NCI-H69 (cell line): ENCODE data around the gene MXRA8.
A peak's percentile ranks its signal among the peaks of the same experiment; 100 is the strongest.

Source experiments
- DNase-seq: peaks from one replicate; lab custom pipeline; 2025; lab: John Stamatoyannopoulos, UW

MXRA8 gene

DNA sequence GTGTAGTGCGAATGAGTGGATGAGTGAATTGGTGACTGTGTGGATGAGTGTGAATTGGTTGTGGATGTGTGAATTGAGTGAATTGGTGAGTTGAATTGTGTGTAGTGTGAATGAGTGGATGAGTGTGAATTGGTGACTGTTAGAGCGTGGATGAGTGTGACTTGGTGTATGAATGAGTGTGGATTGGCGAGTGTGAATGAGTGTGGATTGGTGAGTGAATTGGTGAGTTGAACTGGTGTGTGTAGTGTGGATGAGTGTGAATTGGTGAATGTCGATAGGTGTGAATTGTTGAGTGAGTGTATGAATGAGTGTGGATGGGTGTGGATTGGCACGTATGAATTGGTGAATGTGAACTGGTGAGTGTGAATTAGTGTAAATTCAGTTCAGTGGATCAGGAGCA is 9.0 kb upstream of the MXRA8 start:
- DNase-seq = no peak

- DNase-seq = no peak
These were observed 8.3 kb upstream of the MXRA8 start for GRCh38 chr1:1366699-1367066.

GRCh38 chr1:1365875-1366698 is 7.7 kb upstream of the MXRA8 start:
- DNase-seq = no peak

DNA sequence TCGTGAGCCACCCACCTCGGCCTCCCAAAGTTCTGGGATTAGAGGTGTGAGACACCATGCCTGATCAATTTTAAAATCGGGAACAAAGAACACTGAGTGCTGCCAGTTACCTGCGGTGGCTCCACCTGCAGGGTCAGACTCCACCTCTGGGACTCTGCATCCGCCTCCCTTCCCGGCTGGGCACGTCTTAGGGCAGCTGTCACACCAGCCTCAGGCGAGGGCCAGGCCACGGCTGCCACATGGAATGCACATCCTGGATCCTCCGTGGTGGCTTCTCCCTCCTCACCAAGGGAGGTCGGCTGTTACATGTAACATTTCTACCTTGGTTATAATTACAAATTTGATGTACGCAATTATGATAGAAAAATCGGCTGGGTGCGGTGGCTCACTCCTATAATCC is 5.9 kb upstream of the MXRA8 start:
- DNase-seq = peak; percentile 49

- no peak for DNase-seq
These were observed 3.6 kb upstream of the MXRA8 start for GRCh38 chr1:1361982-1362423.

DNA sequence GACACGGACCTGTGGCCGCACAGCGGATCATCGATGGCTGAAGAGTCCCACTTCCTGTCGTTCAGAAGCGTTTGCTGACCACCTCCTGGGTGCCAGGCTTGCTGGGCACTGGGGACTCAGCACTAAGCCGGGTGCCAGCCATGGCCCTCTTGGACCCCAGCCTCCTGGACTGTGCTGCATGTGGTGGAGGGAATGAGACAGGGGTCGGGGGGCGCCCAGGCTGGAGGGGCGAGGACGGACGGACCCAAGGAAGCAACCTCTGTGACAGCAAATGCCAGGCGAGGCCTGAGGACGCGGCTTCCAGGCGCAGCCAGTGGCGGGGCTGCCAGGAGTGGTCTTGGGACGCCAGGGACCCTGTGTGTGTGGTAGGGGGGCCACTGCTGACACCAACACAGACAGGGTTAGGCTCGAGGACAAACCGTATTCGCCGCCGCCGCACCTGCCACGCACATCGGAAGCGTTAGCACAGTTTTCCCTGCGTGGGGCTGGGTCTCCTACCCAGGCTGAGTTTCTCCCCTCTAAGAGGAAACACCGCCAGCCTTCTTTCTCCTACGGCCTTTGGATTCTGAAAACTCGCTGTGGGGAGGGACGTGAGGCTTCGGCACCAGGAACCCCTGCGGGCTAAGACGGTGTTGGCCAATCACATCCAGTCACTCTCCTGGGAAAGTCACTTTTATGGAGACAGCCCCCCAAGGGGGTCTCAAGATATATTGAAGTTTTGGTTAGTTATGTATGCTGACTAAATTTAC is 3.1 kb upstream of the MXRA8 start:
- DNase-seq = no peak

DNA sequence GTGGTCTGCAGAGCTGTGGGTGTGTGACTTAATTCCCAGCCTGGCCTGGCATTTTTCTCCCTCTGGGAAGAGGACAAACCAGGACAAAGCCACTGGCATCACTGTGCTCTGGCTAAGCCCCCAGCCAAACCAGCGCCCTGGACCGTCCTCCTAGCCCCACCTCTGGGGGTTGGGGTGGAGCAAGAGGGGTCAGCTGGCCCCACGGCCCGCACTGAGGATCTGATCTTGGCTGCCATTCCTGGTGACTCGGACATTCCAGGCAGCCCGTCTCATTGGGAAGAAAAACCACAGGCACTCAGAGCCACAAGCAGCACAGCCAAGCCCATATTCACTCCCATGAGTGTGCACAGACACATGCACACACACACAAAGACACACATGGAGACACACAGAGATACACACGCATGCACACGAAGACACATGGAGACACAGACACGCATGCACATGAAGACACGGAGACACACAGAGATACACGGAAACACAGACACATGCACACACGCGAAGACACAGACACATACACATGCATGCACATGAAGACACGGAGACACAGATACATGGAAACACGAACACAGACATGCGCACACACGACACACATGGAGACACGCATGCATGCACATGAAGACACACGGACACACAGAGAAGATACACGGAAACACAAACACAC is 2.3 kb upstream of the MXRA8 start:
- no peak for DNase-seq

- no peak for DNase-seq
These were observed 1.5 kb upstream of the MXRA8 start for GRCh38 chr1:1359664-1360468.

DNA sequence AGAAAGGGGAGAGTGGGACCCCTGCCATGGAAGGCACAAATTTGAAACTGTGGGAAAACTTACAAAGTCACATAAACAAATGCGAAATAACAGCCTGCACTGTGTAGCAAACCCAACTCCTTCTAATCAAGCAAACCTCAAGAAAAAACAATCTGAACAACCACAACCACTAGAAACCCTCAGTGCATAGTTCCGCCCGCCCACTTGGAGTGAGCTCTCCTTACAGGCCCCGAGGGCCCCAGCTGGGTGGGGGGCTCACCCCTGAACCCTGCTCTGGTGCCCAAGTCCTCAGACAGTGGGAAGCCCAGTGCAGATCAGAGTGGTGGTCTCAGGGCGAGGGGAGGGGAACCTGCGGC is 931 bp upstream of the MXRA8 start:
- DNase-seq = no peak

- no peak for DNase-seq
These were observed 403 bp downstream of the MXRA8 start for GRCh38 chr1:1357871-1358432.

DNA sequence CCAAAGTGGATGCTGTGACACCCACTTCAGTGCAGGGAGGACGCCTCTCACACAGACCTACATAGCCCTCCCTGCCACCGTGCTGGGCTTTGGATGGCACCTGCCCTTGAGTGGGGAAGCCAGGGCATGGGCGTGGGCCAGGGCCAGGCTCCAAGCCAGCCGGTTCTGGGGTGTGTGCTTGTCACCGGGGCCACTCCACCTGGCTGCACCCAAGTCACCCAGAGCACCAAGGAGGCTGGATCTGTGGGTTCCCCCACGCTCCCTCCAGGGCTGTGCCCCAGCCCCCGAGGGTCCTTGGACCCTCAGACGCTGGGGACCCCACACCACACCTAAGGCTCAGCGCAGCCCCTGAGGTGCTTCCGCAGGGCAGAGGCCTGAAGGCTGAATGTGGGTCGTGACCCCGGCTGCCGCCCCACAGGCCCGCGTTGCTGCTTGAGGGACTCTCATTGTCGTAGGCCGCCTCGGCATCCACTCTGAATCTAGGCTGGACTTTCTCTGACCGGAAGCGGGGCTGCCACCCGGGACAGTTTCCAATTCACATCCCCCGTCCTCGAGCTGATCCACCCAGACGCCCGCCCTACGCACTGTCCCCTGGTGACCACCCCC is 1.5 kb downstream of the MXRA8 start:
- DNase-seq = no peak

- no peak for DNase-seq
These were observed 2.1 kb downstream of the MXRA8 start for GRCh38 chr1:1356166-1356795.

GRCh38 chr1:1355416-1355815 is 2.9 kb downstream of the MXRA8 start:
- DNase-seq = peak; percentile 60

DNA sequence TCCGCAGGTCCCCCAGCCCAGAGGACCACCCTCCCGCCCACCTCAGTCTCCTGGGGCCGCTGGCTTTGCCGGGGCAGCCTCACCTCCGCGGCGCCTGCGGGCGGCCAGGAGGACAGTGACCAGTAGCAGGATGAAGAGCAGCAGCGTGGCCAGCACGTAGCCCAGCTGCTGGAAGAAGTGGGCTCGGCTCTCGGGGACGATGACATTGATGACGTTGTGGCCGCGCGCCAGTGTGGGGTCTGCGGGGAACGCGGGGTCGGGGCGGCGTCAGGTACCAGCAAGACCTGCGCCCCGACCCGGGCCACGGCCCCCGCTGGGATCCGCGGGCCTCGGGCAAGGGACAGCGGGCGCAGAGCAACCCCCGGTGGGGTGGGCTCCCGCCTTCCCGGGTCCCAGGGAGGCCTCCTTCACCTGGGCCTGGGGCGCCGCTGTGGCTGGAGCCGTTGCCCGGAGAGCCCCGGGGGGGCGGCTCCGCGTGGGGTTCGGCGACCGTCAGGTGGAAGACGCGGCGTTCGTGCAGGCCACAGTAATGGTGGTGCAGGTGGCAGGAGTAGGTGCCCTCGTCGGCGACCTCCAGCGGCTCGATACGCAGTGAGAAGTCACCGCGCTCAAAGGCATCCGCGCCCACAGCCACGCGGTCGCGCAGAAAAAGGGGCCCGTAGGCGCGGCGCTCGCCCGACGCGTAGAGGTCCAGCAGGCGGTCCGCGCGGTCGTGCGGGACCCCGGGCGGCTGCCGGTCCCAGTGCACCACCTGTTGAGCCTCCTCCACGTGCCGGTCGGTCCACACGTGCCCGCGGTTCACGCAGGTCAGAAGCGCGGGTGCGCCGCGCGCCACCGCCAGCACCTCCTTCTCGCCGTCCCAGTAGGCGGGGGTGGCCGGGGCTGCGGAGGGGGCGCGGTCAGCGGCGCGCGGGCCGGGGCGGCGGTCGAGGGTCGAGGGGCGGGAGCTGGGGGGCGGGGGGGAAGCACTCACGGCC is 3.8 kb downstream of the MXRA8 start:
- peak; percentile 20 for DNase-seq

GRCh38 chr1:1353389-1354151 is 4.8 kb downstream of the MXRA8 start:
- DNase-seq = peak; percentile 24

GRCh38 chr1:1352786-1353388 is 5.5 kb downstream of the MXRA8 start:
- peak; percentile 21 for DNase-seq

- DNase-seq = no peak
These were observed 6.6 kb downstream of the MXRA8 start for GRCh38 chr1:1351511-1352427.
